Trophoblast cell (in vitro differentiated cells and primary cell): ENCODE data around the gene DSG4.
A peak's percentile ranks its signal among the peaks of the same experiment; 100 is the strongest.

Source experiments
- DNase-seq, 2 donors: peaks; one replicate each; pipeline ENCODE4 v3.0.0-alpha.2; 2016
- H2AFZ ChIP-seq: 2 replicates; pipeline ENCODE4 v1.6.1; 2013; ENCODE audit warnings: low read length, moderate library complexity, mild to moderate bottlenecking; ENCODE audit not compliant: insufficient read depth, poor library complexity
- H2AK5ac ChIP-seq: 2 replicates; pipeline ENCODE4 v1.6.1; 2013; ENCODE audit warnings: mild to moderate bottlenecking, low read length
- H2BK120ac ChIP-seq: 2 replicates; pipeline ENCODE4 v1.6.1; 2013; ENCODE audit warnings: low read length, mild to moderate bottlenecking, moderate library complexity; ENCODE audit not compliant: insufficient read depth, poor library complexity
- H2BK12ac ChIP-seq: 2 replicates; pipeline ENCODE4 v1.6.1; 2013; ENCODE audit warnings: mild to moderate bottlenecking, low read length, moderate library complexity
- H2BK5ac ChIP-seq: 2 replicates; pipeline ENCODE4 v1.6.1; 2013; ENCODE audit warnings: low read length, low read depth, moderate library complexity, mild to moderate bottlenecking; ENCODE audit not compliant: poor library complexity
- H3K14ac ChIP-seq: 2 replicates; pipeline ENCODE4 v1.6.1; 2013; ENCODE audit warnings: mild to moderate bottlenecking, low read length
- H3K18ac ChIP-seq: 2 replicates; pipeline ENCODE4 v1.6.1; 2013; ENCODE audit warnings: mild to moderate bottlenecking, low read length
- H3K23ac ChIP-seq: 2 replicates; pipeline ENCODE4 v1.6.1; 2013; ENCODE audit warnings: low read length
- H3K27ac ChIP-seq: 2 replicates; pipeline ENCODE4 v1.5.1; 2013; ENCODE audit warnings: low read depth, mild to moderate bottlenecking, inconsistent platforms, low read length, moderate library complexity
- H3K27me3 ChIP-seq: 2 replicates; pipeline ENCODE4 v1.6.1; 2013; ENCODE audit warnings: inconsistent platforms, mild to moderate bottlenecking, low read length, moderate library complexity; ENCODE audit not compliant: insufficient read depth
- H3K36me3 ChIP-seq, 2 experiments: 1 replicate in 1 of 2; 2 replicates in 1 of 2; pipeline ENCODE4 v1.6.1; 2013; ENCODE audit warnings: low read length in 2 of 2, mild to moderate bottlenecking in 2 of 2, moderate library complexity in 1 of 2; ENCODE audit not compliant: insufficient read depth in 2 of 2, control insufficient read depth in 1 of 2
- H3K4ac ChIP-seq: 2 replicates; pipeline ENCODE4 v1.6.1; 2013; ENCODE audit warnings: low read depth, mild to moderate bottlenecking, low read length, moderate library complexity
- H3K4me1 ChIP-seq, 2 experiments: 1 replicate in 1 of 2; 2 replicates in 1 of 2; pipeline ENCODE4 v1.6.1; 2013; ENCODE audit warnings: low read length in 2 of 2, mild to moderate bottlenecking in 2 of 2, moderate library complexity in 1 of 2; ENCODE audit not compliant: insufficient read depth in 2 of 2, control insufficient read depth in 1 of 2
- H3K4me2 ChIP-seq: 2 replicates; pipeline ENCODE4 v1.6.1; 2013; ENCODE audit warnings: inconsistent platforms, mild to moderate bottlenecking, low read length, moderate library complexity
- H3K4me3 ChIP-seq: 2 replicates; pipeline ENCODE4 v1.5.1; 2013; ENCODE audit warnings: mild to moderate bottlenecking, low read depth, low read length, inconsistent platforms
- H3K79me1 ChIP-seq: one replicate; pipeline ENCODE4 v1.6.1; 2013; ENCODE audit warnings: low read length
- H3K79me2 ChIP-seq: 2 replicates; pipeline ENCODE4 v1.6.1; 2013; ENCODE audit warnings: low read length, mild to moderate bottlenecking; ENCODE audit not compliant: control insufficient read depth, insufficient read depth, poor library complexity
- H3K9ac ChIP-seq: 2 replicates; pipeline ENCODE4 v1.6.1; 2013; ENCODE audit warnings: mild to moderate bottlenecking, low read length
- H3K9me3 ChIP-seq: 2 replicates; pipeline ENCODE4 v1.6.1; 2013; ENCODE audit warnings: low read depth, mild to moderate bottlenecking, control low read depth, inconsistent platforms, low read length; ENCODE audit not compliant: insufficient read depth
- H4K12ac ChIP-seq: 2 replicates; pipeline ENCODE4 v1.6.1; 2013; ENCODE audit warnings: low read depth, mild to moderate bottlenecking, low read length, moderate library complexity
- H4K8ac ChIP-seq: 2 replicates; pipeline ENCODE4 v1.6.1; 2013; ENCODE audit warnings: low read depth, mild to moderate bottlenecking, low read length, moderate library complexity
- H4K91ac ChIP-seq: one replicate; pipeline ENCODE4 v1.6.1; 2013; ENCODE audit warnings: low read depth, mild to moderate bottlenecking, low read length, moderate library complexity
- WGBS: extraction: QIAGEN DNeasy Blood & Tissue Kit; methylation state at CpG from one replicate; pipeline ENCODE4 v1.1.7; 2013; ENCODE audit warnings: missing lambda C conversion rate; ENCODE audit not compliant: insufficient read length, insufficient coverage; ENCODE audit errors: extremely low coverage; 5-methylcytosine and 5-hydroxymethylcytosine counted together

The DSG4 gene

GRCh38 chr18:31393286-31393685 lies 16.7 kb downstream of the DSG4 start:
- Histone ChIP-seq H2AFZ (no peak overlapping the region), H3K4ac (no peak overlapping the region), H3K79me2 (no peaks in the 10 kb centered on the region), H3K23ac (no peak overlapping the region), H3K4me1 (peaks cover 6 to 8% of the 10 kb centered on the region in 2 experiments), H3K18ac (no peak overlapping the region), H2AK5ac (no peak overlapping the region), H4K91ac (no peak overlapping the region), H3K36me3 (no peaks in the 10 kb centered on the region), H3K27ac (no peak overlapping the region), H3K9ac (no peak overlapping the region), H3K27me3 (no peaks in the 10 kb centered on the region), H4K12ac (no peak overlapping the region), H2BK120ac (no peak overlapping the region), H2BK5ac (no peak overlapping the region), H3K14ac (no peak overlapping the region), H3K9me3 (no peaks in the 10 kb centered on the region), H3K4me3 (no peak overlapping the region), H2BK12ac (no peak overlapping the region), H4K8ac (no peak overlapping the region), H3K79me1 (no peaks in the 10 kb centered on the region), H3K4me2 (no peak overlapping the region)
- no CpG with 5 or more reads among the region's 3 CpGs for WGBS
- DNase-seq, result no peak

GRCh38 chr18:31396796-31397612 lies 20.4 kb downstream of the DSG4 start:
- no peak for DNase-seq
- Histone ChIP-seq H3K18ac (no peak overlapping the region), H2BK12ac (no peak overlapping the region), H2AK5ac (no peak overlapping the region), H3K14ac (no peak overlapping the region), H3K9me3 (no peaks in the 10 kb centered on the region), H3K4me2 (no peak overlapping the region), H3K27ac (peak overlapping the region; percentile 72), H3K79me1 (no peaks in the 10 kb centered on the region), H2BK120ac (no peak overlapping the region), H3K27me3 (no peaks in the 10 kb centered on the region), H3K4me3 (no peak overlapping the region), H3K9ac (no peak overlapping the region), H3K23ac (no peak overlapping the region), H2AFZ (no peak overlapping the region), H4K12ac (no peak overlapping the region), H3K4ac (no peak overlapping the region), H2BK5ac (no peak overlapping the region), H4K91ac (peak overlapping the region; percentile 57), H3K4me1 (peaks cover 6 to 8% of the 10 kb centered on the region in 2 experiments), H3K79me2 (no peaks in the 10 kb centered on the region), H3K36me3 (no peaks in the 10 kb centered on the region), H4K8ac (no peak overlapping the region)
- WGBS, result no CpG with 5 or more reads among the region's 6 CpGs

DNA sequence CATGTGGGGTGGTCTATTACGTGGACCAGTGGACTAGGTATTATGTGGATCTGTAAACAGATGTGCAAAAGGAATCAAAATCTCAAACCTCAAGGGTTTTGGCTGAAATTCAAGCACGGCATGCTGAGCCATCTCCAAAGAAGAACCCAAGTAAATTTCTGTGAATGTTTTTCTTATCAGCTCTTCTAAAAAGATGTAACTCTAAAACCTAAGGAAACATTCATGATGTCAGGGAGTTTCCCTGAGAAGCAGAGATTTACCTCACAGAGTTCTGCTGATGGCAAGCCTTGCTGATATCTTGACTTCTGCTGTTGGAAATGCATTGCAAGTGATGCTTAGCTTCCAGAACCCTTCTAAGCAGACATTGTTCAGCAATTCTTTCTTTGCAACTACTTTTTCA lies 21.6 kb downstream of the DSG4 start:
- Histone ChIP-seq H2AK5ac (no peak overlapping the region), H3K27me3 (no peaks in the 10 kb centered on the region), H2BK5ac (no peak overlapping the region), H3K79me2 (no peaks in the 10 kb centered on the region), H3K18ac (no peak overlapping the region), H2BK12ac (no peak overlapping the region), H3K4me2 (no peak overlapping the region), H3K4ac (no peak overlapping the region), H2AFZ (no peak overlapping the region), H3K9ac (no peak overlapping the region), H3K9me3 (no peaks in the 10 kb centered on the region), H4K12ac (no peak overlapping the region), H3K27ac (no peak overlapping the region), H4K91ac (no peak overlapping the region), H4K8ac (no peak overlapping the region), H3K4me1 (peaks cover 6 to 8% of the 10 kb centered on the region in 2 experiments), H3K36me3 (no peaks in the 10 kb centered on the region), H2BK120ac (no peak overlapping the region), H3K23ac (no peak overlapping the region), H3K4me3 (no peak overlapping the region), H3K79me1 (no peaks in the 10 kb centered on the region), H3K14ac (no peak overlapping the region)
- DNase-seq, result no peak
- no CpG with 5 or more reads among the region's 2 CpGs for WGBS

GRCh38 chr18:31399306-31400032 lies 22.9 kb downstream of the DSG4 start:
- Histone ChIP-seq H3K18ac (no peak overlapping the region), H3K4me1 (peaks cover 6 to 8% of the 10 kb centered on the region in 2 experiments), H3K27ac (no peak overlapping the region), H4K8ac (no peak overlapping the region), H3K23ac (no peak overlapping the region), H3K4me2 (no peak overlapping the region), H3K9me3 (no peaks in the 10 kb centered on the region), H2BK12ac (no peak overlapping the region), H2AK5ac (no peak overlapping the region), H3K14ac (no peak overlapping the region), H3K4ac (no peak overlapping the region), H4K91ac (no peak overlapping the region), H3K36me3 (no peaks in the 10 kb centered on the region), H3K79me2 (no peaks in the 10 kb centered on the region), H4K12ac (no peak overlapping the region), H2BK5ac (no peak overlapping the region), H3K27me3 (no peaks in the 10 kb centered on the region), H3K79me1 (no peaks in the 10 kb centered on the region), H3K4me3 (no peak overlapping the region), H2BK120ac (no peak overlapping the region), H3K9ac (no peak overlapping the region), H2AFZ (no peak overlapping the region)
- no CpG with 5 or more reads among the region's 6 CpGs for WGBS
- no peak for DNase-seq
